OCI-LY7 (cell line): ENCODE results near the gene OST4.

Experiments used
- EZH2phosphoT487 ChIP-seq: fragments of 200-600 bp; sonication (generic); IDR thresholded peaks from 2 replicates; pipeline ENCODE4 v1.6.1; 2018; ENCODE audit warnings: low read depth, borderline replicate concordance, mild to moderate bottlenecking, mixed run types, antibody characterized with exemption, low read length, moderate library complexity, mixed read lengths
- TF ChIP-seq, protein P1 (sequence below): fragments of 200-600 bp; sonication (generic); conservative IDR thresholded peaks from 2 replicates; pipeline ENCODE4 v1.5.1; 2014; ENCODE audit warnings: mild to moderate bottlenecking, antibody characterized with exemption, low read length, moderate library complexity, mixed read lengths

DNA sequence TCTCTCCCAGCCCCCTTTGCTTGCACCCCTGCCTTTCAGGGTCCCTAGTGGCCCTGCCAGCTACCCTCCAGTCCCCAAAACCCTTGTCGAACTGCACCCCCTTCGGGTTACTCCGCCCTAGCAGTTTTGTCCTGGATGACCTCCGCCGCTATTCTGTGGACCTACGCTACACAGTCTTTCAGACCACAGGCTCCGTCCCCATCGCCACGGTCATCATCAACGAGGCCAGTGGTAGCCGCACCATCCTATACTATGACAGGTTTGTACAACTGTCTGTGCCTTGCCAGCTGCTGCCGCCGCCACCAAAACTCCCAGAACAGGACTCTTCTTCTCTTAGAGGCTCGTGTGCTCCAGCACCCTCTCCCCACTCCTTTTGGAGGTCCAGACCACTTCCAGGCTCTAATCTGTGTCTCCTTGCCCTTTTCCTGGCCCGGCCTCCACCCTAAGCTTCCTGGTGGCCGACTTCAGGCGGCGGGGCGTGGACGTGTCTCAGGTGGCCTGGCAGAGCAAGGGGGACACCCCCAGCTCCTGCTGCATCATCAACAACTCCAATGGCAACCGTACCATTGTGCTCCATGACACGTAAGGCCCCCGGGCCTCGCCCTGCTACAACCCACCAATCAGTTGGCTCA is 23.0 kb upstream of the OST4 start:
- TF ChIP-seq, protein P1, sequence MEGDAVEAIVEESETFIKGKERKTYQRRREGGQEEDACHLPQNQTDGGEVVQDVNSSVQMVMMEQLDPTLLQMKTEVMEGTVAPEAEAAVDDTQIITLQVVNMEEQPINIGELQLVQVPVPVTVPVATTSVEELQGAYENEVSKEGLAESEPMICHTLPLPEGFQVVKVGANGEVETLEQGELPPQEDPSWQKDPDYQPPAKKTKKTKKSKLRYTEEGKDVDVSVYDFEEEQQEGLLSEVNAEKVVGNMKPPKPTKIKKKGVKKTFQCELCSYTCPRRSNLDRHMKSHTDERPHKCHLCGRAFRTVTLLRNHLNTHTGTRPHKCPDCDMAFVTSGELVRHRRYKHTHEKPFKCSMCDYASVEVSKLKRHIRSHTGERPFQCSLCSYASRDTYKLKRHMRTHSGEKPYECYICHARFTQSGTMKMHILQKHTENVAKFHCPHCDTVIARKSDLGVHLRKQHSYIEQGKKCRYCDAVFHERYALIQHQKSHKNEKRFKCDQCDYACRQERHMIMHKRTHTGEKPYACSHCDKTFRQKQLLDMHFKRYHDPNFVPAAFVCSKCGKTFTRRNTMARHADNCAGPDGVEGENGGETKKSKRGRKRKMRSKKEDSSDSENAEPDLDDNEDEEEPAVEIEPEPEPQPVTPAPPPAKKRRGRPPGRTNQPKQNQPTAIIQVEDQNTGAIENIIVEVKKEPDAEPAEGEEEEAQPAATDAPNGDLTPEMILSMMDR, result no peak
- no peak for TF ChIP-seq EZH2phosphoT487
